HG02678 (cell line): ENCODE measurements around the gene TMEM63B.
"Not testable (repeated sequence)": the region's sequence is repeated elsewhere in the genome, so short reads cannot be mapped to it uniquely, and the experiment has no call there.

Experiments used
- ATAC-seq: cut with Tn5 transposase; IDR thresholded peaks from one replicate; pipeline ENCODE4 v1.9.1; 2021; ENCODE audit warnings: mild to moderate bottlenecking, moderate library complexity; ENCODE audit not compliant: unreplicated experiment

Gene TMEM63B

GRCh38 chr6:44167567-44167966, 40.2 kb downstream of the TMEM63B start:
- ATAC-seq = no peak

DNA sequence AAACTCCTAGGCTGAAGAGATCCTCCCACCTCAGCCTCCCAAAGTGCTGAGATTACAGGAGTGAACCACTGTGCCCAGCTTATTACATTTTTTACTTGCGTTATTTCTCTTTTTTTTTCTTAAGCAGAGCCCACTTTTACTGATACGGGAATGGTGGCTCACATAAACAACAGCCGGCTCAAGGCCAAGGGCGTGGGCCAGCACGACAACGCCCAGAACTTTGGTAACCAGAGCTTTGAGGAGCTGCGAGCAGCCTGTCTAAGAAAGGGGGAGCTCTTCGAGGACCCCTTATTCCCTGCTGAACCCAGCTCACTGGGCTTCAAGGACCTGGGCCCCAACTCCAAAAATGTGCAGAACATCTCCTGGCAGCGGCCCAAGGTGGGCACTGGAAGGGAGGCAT, 41.8 kb downstream of the TMEM63B start:
- ATAC-seq = no peak

GRCh38 chr6:44169886-44170570, 42.7 kb downstream of the TMEM63B start:
- ATAC-seq = no peak

DNA sequence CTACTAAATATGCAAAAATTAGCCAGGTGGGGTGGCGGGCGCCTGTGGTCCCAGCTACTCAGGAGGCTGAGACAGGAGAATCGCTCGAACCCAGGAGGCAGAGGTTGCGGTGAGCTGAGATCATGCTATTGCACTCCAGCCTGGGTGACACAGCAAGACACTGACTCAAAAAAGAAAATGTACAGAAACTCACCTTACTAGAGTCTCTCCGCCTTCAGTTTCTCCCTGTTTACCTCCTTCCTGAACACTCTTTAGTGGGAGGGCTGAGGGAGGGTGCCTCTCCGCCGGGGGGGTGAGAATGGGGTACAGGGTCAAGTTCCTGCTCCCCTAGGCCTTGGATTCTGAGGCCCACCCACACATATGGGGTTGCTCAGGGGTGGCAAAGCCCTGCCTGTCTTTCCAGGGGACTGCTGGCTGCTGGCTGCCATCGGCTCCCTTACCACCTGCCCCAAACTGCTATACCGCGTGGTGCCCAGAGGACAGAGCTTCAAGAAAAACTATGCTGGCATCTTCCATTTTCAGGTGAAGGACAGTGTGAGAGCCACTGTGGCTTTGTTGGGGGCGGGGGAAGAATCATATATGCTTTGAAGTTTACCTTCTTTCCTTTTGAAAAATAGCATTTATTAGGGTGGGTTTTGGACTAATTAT, 44.7 kb downstream of the TMEM63B start:
- no peak for ATAC-seq

GRCh38 chr6:44172731-44173500, 45.6 kb downstream of the TMEM63B start:
- peak; percentile 65 for ATAC-seq

- ATAC-seq = no peak
Measured at GRCh38 chr6:44176130-44176761, 48.9 kb downstream of the TMEM63B start.

DNA sequence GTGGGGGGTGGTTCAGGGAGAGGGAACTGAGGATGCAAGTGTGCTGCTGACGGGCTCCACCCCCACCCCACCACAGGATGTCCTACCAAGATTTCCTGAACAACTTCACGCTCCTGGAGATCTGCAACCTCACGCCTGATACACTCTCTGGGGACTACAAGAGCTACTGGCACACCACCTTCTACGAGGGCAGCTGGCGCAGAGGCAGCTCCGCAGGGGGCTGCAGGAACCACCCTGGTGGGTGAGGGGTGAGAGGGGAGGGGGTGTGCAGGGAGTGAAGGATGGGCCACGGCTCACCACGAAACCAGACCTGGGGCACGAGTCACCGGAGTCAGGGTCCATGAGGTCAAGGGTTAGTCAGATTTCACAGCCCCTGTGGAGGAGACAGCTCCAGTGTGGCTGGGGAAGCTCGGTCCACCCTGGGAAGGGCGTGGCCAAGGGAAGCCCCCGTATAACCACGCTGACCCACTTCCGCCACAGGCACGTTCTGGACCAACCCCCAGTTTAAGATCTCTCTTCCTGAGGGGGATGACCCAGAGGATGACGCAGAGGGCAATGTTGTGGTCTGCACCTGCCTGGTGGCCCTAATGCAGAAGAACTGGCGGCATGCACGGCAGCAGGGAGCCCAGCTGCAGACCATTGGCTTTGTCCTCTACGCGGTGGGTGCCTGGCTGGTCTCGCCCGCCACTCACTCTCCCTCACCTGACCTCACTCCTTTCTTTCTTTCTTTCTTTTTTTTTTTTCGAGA, 49.6 kb downstream of the TMEM63B start:
- ATAC-seq = peak; percentile 52

DNA sequence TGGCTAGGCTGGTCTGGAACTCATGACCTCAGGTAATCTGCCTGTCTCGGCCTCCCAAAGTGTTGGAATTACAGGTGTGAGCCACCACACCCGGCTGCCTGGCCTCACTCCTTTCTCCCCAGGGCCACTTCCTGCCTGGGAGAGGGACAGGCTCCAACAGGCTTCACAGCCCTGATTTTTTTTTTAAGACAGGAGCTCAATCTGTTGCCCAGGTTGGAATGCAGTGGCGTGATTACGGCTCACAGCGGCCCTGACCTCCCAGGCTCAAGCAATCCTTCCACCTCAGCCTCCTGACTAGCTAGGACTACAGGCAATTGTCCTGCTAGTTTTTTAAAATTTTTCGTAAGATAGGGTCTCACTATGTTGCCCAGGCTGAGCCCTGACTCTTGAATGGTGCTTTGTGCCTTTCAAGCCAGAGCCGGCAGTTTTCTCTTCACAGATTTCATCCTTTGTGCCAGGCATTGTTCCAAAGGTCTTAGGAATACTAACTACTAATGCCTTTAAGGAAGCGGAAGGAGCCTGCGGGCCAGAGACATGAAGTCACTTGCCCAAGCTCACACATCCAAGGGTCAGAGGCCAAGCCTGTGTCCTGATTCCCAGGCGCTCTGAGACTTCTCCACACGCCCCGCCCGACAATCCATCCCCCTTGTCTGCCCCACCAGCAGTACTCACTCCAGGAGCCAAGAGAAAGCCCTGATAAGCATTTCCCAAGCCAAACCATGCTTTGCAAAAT, 50.5 kb downstream of the TMEM63B start:
- ATAC-seq = no peak

- no peak for ATAC-seq
Measured at GRCh38 chr6:44178424-44179071, 51.2 kb downstream of the TMEM63B start.

- no peak for ATAC-seq
Measured at GRCh38 chr6:44179072-44179536, 51.8 kb downstream of the TMEM63B start.

GRCh38 chr6:44179648-44180047, 52.3 kb downstream of the TMEM63B start:
- ATAC-seq = no peak

DNA sequence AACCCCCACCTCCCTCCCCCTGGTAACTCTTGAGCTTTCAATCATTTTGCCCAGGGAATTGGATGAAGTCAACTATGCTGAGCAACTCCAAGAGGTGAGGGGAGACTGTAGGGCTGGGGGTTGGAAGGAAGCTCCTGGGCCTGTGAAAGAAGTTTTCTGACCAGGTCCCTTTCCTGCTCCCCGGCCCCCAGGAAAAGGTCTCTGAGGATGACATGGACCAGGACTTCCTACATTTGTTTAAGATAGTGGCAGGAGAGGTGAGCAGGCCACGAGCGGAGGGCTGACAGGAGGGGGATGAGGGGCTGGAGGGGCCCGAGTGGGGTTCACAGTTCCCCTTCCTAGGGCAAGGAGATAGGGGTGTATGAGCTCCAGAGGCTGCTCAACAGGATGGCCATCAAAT, 53.1 kb downstream of the TMEM63B start:
- no peak for ATAC-seq

- ATAC-seq = no peak
Measured at GRCh38 chr6:44180886-44181285, 53.5 kb downstream of the TMEM63B start.

DNA sequence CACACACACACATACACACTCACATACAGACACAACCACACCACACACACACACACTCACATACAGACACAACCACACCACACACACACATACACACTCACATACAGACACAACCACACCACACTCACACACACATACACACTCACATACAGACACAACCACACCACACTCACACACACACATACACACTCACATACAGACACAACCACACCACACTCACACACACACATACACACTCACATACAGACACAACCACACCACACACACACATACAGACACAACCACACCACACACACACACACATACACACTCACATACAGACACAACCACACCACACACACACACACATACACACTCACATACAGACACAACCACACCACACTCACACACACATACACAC, 54.4 kb downstream of the TMEM63B start:
- not testable (repeated sequence) for ATAC-seq

- no peak for ATAC-seq
Measured at GRCh38 chr6:44182911-44183390, 55.6 kb downstream of the TMEM63B start.

DNA sequence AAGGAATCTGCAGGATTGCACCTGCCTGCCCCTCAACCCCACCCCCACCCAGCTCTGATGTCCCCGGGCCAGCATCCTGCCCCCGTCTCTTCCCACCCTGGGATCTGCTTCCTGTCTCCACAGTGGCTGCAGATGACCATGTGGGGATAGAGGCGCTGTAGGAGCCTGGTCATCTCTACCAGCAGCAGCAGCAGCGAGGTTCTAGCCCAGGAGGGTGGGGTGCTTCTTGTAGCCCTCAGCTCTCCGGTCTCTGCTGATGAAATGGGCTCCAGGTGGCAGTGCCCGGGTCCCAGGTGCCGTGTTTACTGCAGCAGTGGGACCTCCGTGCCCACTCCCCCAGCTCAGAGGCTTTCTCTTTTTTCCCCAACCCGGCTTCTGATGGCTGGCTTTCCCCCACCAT, 56.4 kb downstream of the TMEM63B start:
- no peak for ATAC-seq

DNA sequence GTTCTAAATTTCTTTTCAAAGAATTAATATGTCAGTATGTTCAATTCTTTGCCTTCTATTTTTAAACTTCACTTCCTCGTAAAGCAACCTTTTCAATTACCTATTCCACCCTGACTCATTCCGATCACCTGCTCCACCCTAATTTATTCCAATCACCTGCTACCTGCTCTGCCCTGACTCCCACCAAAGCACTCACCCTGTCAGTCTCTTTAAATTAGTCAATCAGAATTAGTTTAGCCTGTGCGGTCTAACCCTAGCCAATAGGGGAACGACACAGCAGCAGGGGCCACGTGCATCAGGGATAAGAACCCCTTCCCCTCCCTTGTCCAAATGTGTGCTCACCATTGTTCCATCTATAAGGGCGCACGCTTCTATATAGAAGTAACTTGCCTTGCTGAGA, 58.0 kb downstream of the TMEM63B start:
- not testable (repeated sequence) for ATAC-seq

DNA sequence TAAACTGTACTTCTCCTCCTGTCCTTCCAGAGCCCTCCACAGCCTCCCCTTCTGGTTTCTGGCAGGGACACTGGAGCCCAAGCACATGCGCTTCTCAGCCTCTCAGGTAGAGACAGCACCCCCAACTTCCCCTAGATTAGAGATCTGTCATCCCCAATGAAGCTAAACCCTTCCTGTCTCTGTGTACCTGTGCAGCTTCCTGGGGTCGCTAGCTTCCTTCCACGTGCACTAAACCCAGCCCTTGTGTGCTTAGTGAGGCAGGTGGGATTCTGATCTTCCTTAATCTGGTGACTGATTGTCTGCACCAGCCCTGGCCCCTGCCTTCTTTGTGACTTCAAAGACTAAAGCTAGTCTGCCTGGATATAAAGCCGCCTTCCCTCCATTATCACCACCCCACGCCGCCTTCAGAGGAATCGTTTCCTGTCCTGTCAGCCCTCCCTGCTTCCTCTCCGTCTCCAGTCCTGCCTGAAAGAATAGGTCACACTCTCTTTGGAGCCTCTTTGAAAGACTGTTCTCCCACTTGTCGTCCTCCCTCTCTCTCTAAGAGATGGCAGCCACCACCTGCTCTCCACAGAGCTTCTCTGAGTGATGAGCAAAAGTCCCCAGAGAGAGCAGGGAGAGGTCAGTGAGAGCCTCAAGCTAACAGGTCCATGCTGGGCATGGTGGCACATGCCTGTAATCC, 58.7 kb downstream of the TMEM63B start:
- no peak for ATAC-seq

GRCh38 chr6:44186635-44187025, 59.3 kb downstream of the TMEM63B start:
- ATAC-seq = no peak
